Left lobe of liver (tissue), 2 donors: ENCODE measurements around the gene CYP3A5. TPM values are rescaled to one million over a fixed set of nuclear protein-coding genes. Genes with fewer than 3 reads are reported as not detected.
"Not testable (repeated sequence)": the region's sequence is repeated elsewhere in the genome, so short reads cannot be mapped to it uniquely, and the experiment has no call there.

Experiments
- ATAC-seq: fragments of 200-7000 bp; cut with Tn5 transposase; one replicate; pipeline ENCODE4 v1.9.1; 2020; ENCODE audit warnings: mild to moderate bottlenecking, moderate library complexity
- DNase-seq: peaks from one replicate; pipeline ENCODE4 v3.0.0-alpha.2; 2020; ENCODE audit warnings: low spot score
- total RNA-seq: library from RNA; stranded (reverse); gene quantifications from one replicate; pipeline ENCODE4 v1.2.1, GENCODE V29; 2021
- donor health status: DM: no; HTN: no; CAD: no; lungs with moderate emphysema.
- donor health status: DM: no; HTN: yes; CAD: no.

The CYP3A5 gene
- total RNA-seq: 564 TPM

- peak; percentile 74 for ATAC-seq
Observed at GRCh38 chr7:99679400-99680191, at the start of gene CYP3A5. Gene CYP3A5 (minus strand): TSS chr7:99679996. CDS start chr7:99679896, 100 bp downstream.

GRCh38 chr7:99728615-99729014 lies 48.8 kb upstream of the CYP3A5 start:
- no peak for DNase-seq

More at GRCh38 chr7:99679400-99680191, at the start of gene CYP3A5:
- peak; percentile 93 for DNase-seq

GRCh38 chr7:99723201-99723600 lies 43.4 kb upstream of the CYP3A5 start:
- not testable (repeated sequence) for ATAC-seq, DNase-seq

More at GRCh38 chr7:99728615-99729014, 48.8 kb upstream of the CYP3A5 start:
- no peak for ATAC-seq

GRCh38 chr7:99720800-99721595 lies 41.2 kb upstream of the CYP3A5 start:
- ATAC-seq (peak; percentile 68), DNase-seq (no peak)

GRCh38 chr7:99719996-99720769 lies 40.4 kb upstream of the CYP3A5 start:
- DNase-seq (peak; percentile 57), ATAC-seq (peak; percentile 88)

- no peak for DNase-seq
- no peak for ATAC-seq
Observed at GRCh38 chr7:99713995-99714570, 34.3 kb upstream of the CYP3A5 start.

GRCh38 chr7:99709838-99710578 lies 30.2 kb upstream of the CYP3A5 start:
- ATAC-seq: peak; percentile 42
- DNase-seq: no peak

- ATAC-seq: no peak
- DNase-seq: no peak
Observed at GRCh38 chr7:99709260-99709659, 29.5 kb upstream of the CYP3A5 start.

GRCh38 chr7:99707096-99707495 lies 27.3 kb upstream of the CYP3A5 start:
- no peak for ATAC-seq
- no peak for DNase-seq

GRCh38 chr7:99699946-99700345 lies 20.1 kb upstream of the CYP3A5 start:
- DNase-seq: no peak

GRCh38 chr7:99698867-99699730 lies 19.3 kb upstream of the CYP3A5 start:
- ATAC-seq: peak; percentile 7
- not testable (repeated sequence) for DNase-seq

More at GRCh38 chr7:99699946-99700345, 20.1 kb upstream of the CYP3A5 start:
- no peak for ATAC-seq

- ATAC-seq (peak; percentile 46), DNase-seq (no peak)
Observed at GRCh38 chr7:99694912-99695304, 15.1 kb upstream of the CYP3A5 start.

- peak; percentile 79 for DNase-seq
- peak; percentile 85 for ATAC-seq
Observed at GRCh38 chr7:99694201-99694911, 14.6 kb upstream of the CYP3A5 start.

GRCh38 chr7:99693427-99694200 lies 13.8 kb upstream of the CYP3A5 start:
- ATAC-seq: peak; percentile 70
- peak; percentile 76 for DNase-seq

GRCh38 chr7:99693100-99693426 lies 13.3 kb upstream of the CYP3A5 start:
- ATAC-seq (no peak), DNase-seq (no peak)

GRCh38 chr7:99692563-99692962 lies 12.8 kb upstream of the CYP3A5 start:
- not testable (repeated sequence) for ATAC-seq

GRCh38 chr7:99691658-99692057 lies 11.9 kb upstream of the CYP3A5 start:
- DNase-seq, ATAC-seq: not testable (repeated sequence)

More at GRCh38 chr7:99692563-99692962, 12.8 kb upstream of the CYP3A5 start:
- DNase-seq: not testable (repeated sequence)
